Astrocyte of the cerebellum (primary cell): ENCODE measurements around the gene MGME1.

ENCODE experiments used
- DNase-seq: peaks from one replicate; pipeline ENCODE4 v3.0.0-alpha.2; 2011; ENCODE audit warnings: low read depth
- H3K4me3 ChIP-seq: 2 replicates; pipeline ENCODE4 v1.5.1; 2011; ENCODE audit warnings: mild to moderate bottlenecking, low read depth, low read length, moderate library complexity
- CTCF ChIP-seq: IDR thresholded peaks from 2 replicates; pipeline ENCODE4 v1.5.1; 2012; ENCODE audit warnings: low read length, low read depth, moderate library complexity, mild to moderate bottlenecking; ENCODE audit errors: missing control alignments
- in situ Hi-C: cut with HindIII; loops from 2 replicates; pipeline ENCODE4 v1.10.0; 2017; ENCODE audit warnings: low sequenced_read_pairs

The MGME1 gene

GRCh38 chr20:17952692-17953684 lies 15.8 kb upstream of the MGME1 start:
- DNase-seq: no peak
- no peak for TF ChIP-seq CTCF
- H3K4me3 ChIP-seq: no peak overlapping the region
- in situ Hi-C loops: loop anchor here (5.0 kb wide), 1 partner anchor 51 kb away; no protein-coding TSS in a partner anchor

GRCh38 chr20:17953935-17954334 lies 14.9 kb upstream of the MGME1 start:
- DNase-seq: no peak
- H3K4me3 ChIP-seq: no peak overlapping the region
- TF ChIP-seq CTCF: no peak
- in situ Hi-C loops: loop anchor here (5.0 kb wide), 1 partner anchor 52 kb away; no protein-coding TSS in a partner anchor

- H3K4me3 ChIP-seq: no peak overlapping the region
- DNase-seq: no peak
- no peak for TF ChIP-seq CTCF
- in situ Hi-C loops: no loop called here
Measured at GRCh38 chr20:17955302-17955701, 13.5 kb upstream of the MGME1 start.

GRCh38 chr20:17956099-17956685 lies 12.6 kb upstream of the MGME1 start:
- no peak overlapping the region for H3K4me3 ChIP-seq
- no peak for TF ChIP-seq CTCF
- no peak for DNase-seq
- in situ Hi-C loops: no loop called here

- no peak overlapping the region for H3K4me3 ChIP-seq
- no peak for DNase-seq
- no peak for TF ChIP-seq CTCF
- in situ Hi-C loops: no loop called here
Measured at GRCh38 chr20:17957505-17958363, 11.1 kb upstream of the MGME1 start.
